ENCODE results near the gene CTDSPL. TPM values are rescaled to one million over a fixed set of nuclear protein-coding genes. Genes with fewer than 3 reads are reported as not detected.
"Not testable (repeated sequence)": the region's sequence is repeated elsewhere in the genome, so short reads cannot be mapped to it uniquely, and the experiment has no call there.

CTDSPL gene
- total RNA-seq, 1 experiment from 2014 or later, result 81.9 TPM

DNA sequence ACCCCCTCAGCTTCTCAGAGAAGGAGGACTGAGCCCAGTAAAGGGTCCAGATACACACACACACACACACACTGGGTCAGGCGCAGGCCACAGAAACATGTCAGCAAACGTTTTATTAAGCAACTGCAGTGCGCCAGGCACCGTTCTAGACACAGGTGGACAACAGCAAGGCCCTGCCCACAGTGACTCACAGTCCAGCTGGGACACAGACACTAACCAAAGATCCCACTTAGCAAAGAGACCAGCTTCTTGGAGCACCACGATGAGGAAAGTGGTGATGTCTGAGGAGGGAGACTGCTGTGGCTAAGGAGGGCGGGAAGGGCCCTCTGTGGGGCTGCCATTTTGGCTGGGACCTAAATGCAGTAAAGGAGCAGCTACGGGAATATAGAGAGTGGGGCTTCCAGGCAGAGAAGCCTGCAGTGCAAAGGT is 126.1 kb downstream of the CTDSPL start:
- DNase-seq, result no peak
- H3K27me3 Mint-ChIP-seq (ENCODE audit: unreplicated experiment), result no peaks in the 10 kb centered on the region
- H3K27ac Mint-ChIP-seq (ENCODE audit: unreplicated experiment), result peak overlapping the region; percentile 57
- H3K4me1 Mint-ChIP-seq (ENCODE audit: low read depth, unreplicated experiment), result peaks cover 59% of the 10 kb centered on the region
- BruUV-seq (replicated peaks), result no TSS peak
- H3K4me3 Mint-ChIP-seq (ENCODE audit: low read depth, unreplicated experiment), result no peak overlapping the region
- intact Hi-C loops (cut with micrococcal nuclease; ENCODE audit: unreplicated experiment), result no loop called here
- TF ChIP-seq CTCF (IDR thresholded peaks at IDR 0.05; ENCODE audit: unreplicated experiment), result no peak
- H3K9me3 Mint-ChIP-seq (ENCODE audit: low read depth, unreplicated experiment), result no peaks in the 10 kb centered on the region
- CTCF ChIA-PET, result no interaction called here
- H3K36me3 Mint-ChIP-seq (ENCODE audit: insufficient read depth, unreplicated experiment), result peaks cover 44% of the 10 kb centered on the region

GRCh38 chr3:37988376-37988775 is 126.7 kb downstream of the CTDSPL start:
- peaks cover 65% of the 10 kb centered on the region for H3K4me1 Mint-ChIP-seq (ENCODE audit: low read depth, unreplicated experiment)
- BruUV-seq (replicated peaks); DNase-seq; H3K4me3 Mint-ChIP-seq (ENCODE audit: low read depth, unreplicated experiment); H3K9me3 Mint-ChIP-seq (ENCODE audit: low read depth, unreplicated experiment); H3K27me3 Mint-ChIP-seq (ENCODE audit: unreplicated experiment); intact Hi-C loops (cut with micrococcal nuclease; ENCODE audit: unreplicated experiment); CTCF ChIA-PET: not testable (repeated sequence)
- H3K27ac Mint-ChIP-seq (ENCODE audit: unreplicated experiment), result peak overlapping the region; percentile 57
- peaks cover 50% of the 10 kb centered on the region for H3K36me3 Mint-ChIP-seq (ENCODE audit: insufficient read depth, unreplicated experiment)

- BruUV-seq (replicated peaks), result no TSS peak
- peaks cover 53% of the 10 kb centered on the region for H3K36me3 Mint-ChIP-seq (ENCODE audit: insufficient read depth, unreplicated experiment)
- H3K9me3 Mint-ChIP-seq (ENCODE audit: low read depth, unreplicated experiment), result no peaks in the 10 kb centered on the region
- peak overlapping the region; percentile 85 for H3K27ac Mint-ChIP-seq (ENCODE audit: unreplicated experiment)
- H3K4me3 Mint-ChIP-seq (ENCODE audit: low read depth, unreplicated experiment), result no peak overlapping the region
- no peak for TF ChIP-seq CTCF (IDR thresholded peaks at IDR 0.05; ENCODE audit: unreplicated experiment)
- no peak for DNase-seq
- CTCF ChIA-PET, result no interaction called here
- intact Hi-C loops (cut with micrococcal nuclease; ENCODE audit: unreplicated experiment), result no loop called here
- peaks cover 71% of the 10 kb centered on the region for H3K4me1 Mint-ChIP-seq (ENCODE audit: low read depth, unreplicated experiment)
- no peaks in the 10 kb centered on the region for H3K27me3 Mint-ChIP-seq (ENCODE audit: unreplicated experiment)
Measured at GRCh38 chr3:37988931-37989525, 127.3 kb downstream of the CTDSPL start.

GRCh38 chr3:37989821-37990480 is 128.3 kb downstream of the CTDSPL start:
- no peaks in the 10 kb centered on the region for H3K9me3 Mint-ChIP-seq (ENCODE audit: low read depth, unreplicated experiment)
- CTCF ChIA-PET, result interaction anchor here (1.0 to 1.8 kb wide), 5 partner anchors 14 to 506 kb away, joined by 3 to 12 read pairs (median 3); partner anchors contain the start of gene EXOG
- TF ChIP-seq CTCF (IDR thresholded peaks at IDR 0.05; ENCODE audit: unreplicated experiment), result peak; percentile 14
- BruUV-seq (replicated peaks), result TSS peak; percentile 7
- intact Hi-C loops (cut with micrococcal nuclease; ENCODE audit: unreplicated experiment), result no loop called here
- H3K27ac Mint-ChIP-seq (ENCODE audit: unreplicated experiment), result peak overlapping the region; percentile 85
- no peaks in the 10 kb centered on the region for H3K27me3 Mint-ChIP-seq (ENCODE audit: unreplicated experiment)
- no peak for DNase-seq
- peak overlapping the region; percentile 87 for H3K4me3 Mint-ChIP-seq (ENCODE audit: low read depth, unreplicated experiment)
- peaks cover 53% of the 10 kb centered on the region for H3K36me3 Mint-ChIP-seq (ENCODE audit: insufficient read depth, unreplicated experiment)
- H3K4me1 Mint-ChIP-seq (ENCODE audit: low read depth, unreplicated experiment), result peaks cover 69% of the 10 kb centered on the region

DNA sequence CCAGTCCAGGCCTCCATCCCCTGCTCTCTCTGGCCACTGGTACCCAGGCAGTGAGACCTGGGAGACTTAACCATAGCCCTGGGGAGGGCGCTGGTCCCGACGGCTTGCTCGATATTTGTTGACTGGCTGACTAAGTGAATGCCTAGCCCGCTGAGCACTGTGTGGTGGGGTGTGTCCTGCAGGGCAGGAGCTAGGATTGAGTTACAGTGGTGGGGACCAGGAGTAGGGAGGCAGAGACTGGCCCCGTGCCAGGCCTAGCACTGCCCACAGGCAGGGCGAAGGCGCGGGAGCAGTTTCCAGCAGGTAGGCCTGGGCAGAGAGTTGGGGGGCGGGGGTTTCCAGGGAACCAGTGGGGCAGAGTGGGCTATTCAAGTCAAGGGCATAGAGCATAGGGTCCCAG is 128.8 kb downstream of the CTDSPL start, which contains the start of gene VILL:
TSS of gene VILL (plus strand) at position 260 of the 400 bp plus-strand sequence. CDS start 2,887 bp downstream, outside the sequence.
- H3K27ac Mint-ChIP-seq (ENCODE audit: unreplicated experiment), result peak within 1 kb of the TSS; percentile 85
- H3K4me3 Mint-ChIP-seq (ENCODE audit: low read depth, unreplicated experiment), result peak within 1 kb of the TSS; percentile 87
- intact Hi-C loops (cut with micrococcal nuclease; ENCODE audit: unreplicated experiment), result no loop called here
- no peaks in the 10 kb centered on the region for H3K27me3 Mint-ChIP-seq (ENCODE audit: unreplicated experiment)
- peaks cover 59% of the 10 kb centered on the region for H3K36me3 Mint-ChIP-seq (ENCODE audit: insufficient read depth, unreplicated experiment)
- DNase-seq, result peak; percentile 91
- peak; percentile 13 for TF ChIP-seq CTCF (IDR thresholded peaks at IDR 0.05; ENCODE audit: unreplicated experiment)
- BruUV-seq (replicated peaks), result no TSS peak
- peaks cover 68% of the 10 kb centered on the region for H3K4me1 Mint-ChIP-seq (ENCODE audit: low read depth, unreplicated experiment)
- CTCF ChIA-PET, result interaction anchor here (0.5 to 1.8 kb wide), 6 partner anchors 11 to 506 kb away, joined by 3 to 12 read pairs (median 3); partner anchors contain the start of gene EXOG
- H3K9me3 Mint-ChIP-seq (ENCODE audit: low read depth, unreplicated experiment), result no peaks in the 10 kb centered on the region
